GM23248 (cell line): ENCODE results near the gene PLCB4. TPM values are rescaled to one million over a fixed set of nuclear protein-coding genes. Genes with fewer than 3 reads are reported as not detected.

ENCODE experiments used
- DNase-seq: peaks from one replicate; pipeline ENCODE4 v3.0.0-alpha.2; 2015
- H2AFZ ChIP-seq: fragments of 200-600 bp; sonication (generic); 2 replicates; pipeline ENCODE4 v1.6.1; 2016; ENCODE audit warnings: antibody characterized with exemption
- H3F3A ChIP-seq: fragments of 200-600 bp; sonication (generic); 2 replicates; pipeline ENCODE4 v1.6.1; 2016; ENCODE audit warnings: mild to moderate bottlenecking, antibody characterized with exemption, mixed run types; ENCODE audit not compliant: insufficient read depth
- H3K27ac ChIP-seq: fragments of 200-600 bp; sonication (generic); 2 replicates; pipeline ENCODE4 v1.5.1; 2016; ENCODE audit warnings: mild to moderate bottlenecking
- H3K27me3 ChIP-seq: fragments of 200-600 bp; sonication (generic); replicated peaks from 2 replicates; pipeline ENCODE4 v1.6.1; 2016; ENCODE audit warnings: mild to moderate bottlenecking; ENCODE audit not compliant: insufficient read depth
- H3K36me3 ChIP-seq: fragments of 200-600 bp; sonication (generic); 2 replicates; pipeline ENCODE4 v1.6.1; 2016; ENCODE audit warnings: low read depth, mild to moderate bottlenecking
- H3K4me1 ChIP-seq: fragments of 200-600 bp; sonication (generic); 2 replicates; pipeline ENCODE4 v1.6.1; 2016; ENCODE audit warnings: mild to moderate bottlenecking; ENCODE audit not compliant: insufficient read depth
- H3K4me2 ChIP-seq: fragments of 200-600 bp; sonication (generic); one replicate; pipeline ENCODE4 v1.6.1; 2016; ENCODE audit warnings: mild to moderate bottlenecking; ENCODE audit not compliant: unreplicated experiment
- H3K4me3 ChIP-seq: fragments of 200-600 bp; sonication (generic); 2 replicates; pipeline ENCODE4 v1.5.1; 2016; ENCODE audit warnings: mild to moderate bottlenecking
- H3K79me2 ChIP-seq: fragments of 200-600 bp; sonication (generic); 2 replicates; pipeline ENCODE4 v1.6.1; 2016; ENCODE audit warnings: mild to moderate bottlenecking; ENCODE audit not compliant: insufficient read depth
- H3K9ac ChIP-seq: fragments of 200-600 bp; sonication (generic); 2 replicates; pipeline ENCODE4 v1.6.1; 2016; ENCODE audit warnings: mild to moderate bottlenecking
- H3K9me2 ChIP-seq: fragments of 200-600 bp; sonication (generic); 2 replicates; pipeline ENCODE4 v1.6.1; 2016; ENCODE audit warnings: mixed run types, mild to moderate bottlenecking, moderate library complexity; ENCODE audit not compliant: insufficient read depth
- H3K9me3 ChIP-seq: fragments of 200-600 bp; sonication (generic); one replicate; pipeline ENCODE4 v1.6.1; 2017; ENCODE audit warnings: low read depth
- H4K20me1 ChIP-seq: fragments of 200-600 bp; sonication (generic); 2 replicates; pipeline ENCODE4 v1.6.0; 2016; ENCODE audit not compliant: insufficient read depth
- EZH2 ChIP-seq: fragments of 200-600 bp; sonication (generic); IDR thresholded peaks from 2 replicates; pipeline ENCODE4 v1.6.1; 2018; ENCODE audit warnings: antibody characterized with exemption, mild to moderate bottlenecking; ENCODE audit not compliant: insufficient read depth, poor library complexity, severe bottlenecking
- EZH2phosphoT487 ChIP-seq: fragments of 200-600 bp; sonication (generic); IDR thresholded peaks from 2 replicates; pipeline ENCODE4 v1.6.1; 2018; ENCODE audit warnings: antibody characterized with exemption, moderate library complexity, mild to moderate bottlenecking, low read depth; ENCODE audit not compliant: insufficient read depth
- WGBS, 2 experiments: methylation state at CpG; one replicate each; pipeline ENCODE4 v1.1.6; 2015 to 2017; ENCODE audit warnings: low lambda C conversion rate in 2 of 2, low coverage in 1 of 2; ENCODE audit errors: missing lambda C conversion rate in 2 of 2; 5-methylcytosine and 5-hydroxymethylcytosine counted together
- in situ Hi-C: fragments of 300-500 bp; cut with MboI; formaldehyde crosslinking; loops from 2 replicates; pipeline ENCODE4 v1.15.0; 2020
- polyA plus RNA-seq: library from polyadenylated mRNA; unstranded; fragments of >200 nt; fragmentation: Nextera tagmentation; extraction: Ambion mirVana; gene quantifications from 2 replicates; pipeline ENCODE4 v1.2.1, GENCODE V29; 2016
- total RNA-seq: library from RNA; depleted of rRNA; stranded (reverse); fragments of >200 nt; shearing (Covaris generic); gene quantifications from 2 replicates; pipeline ENCODE4 v1.2.3, GENCODE V29; 2014

PLCB4 gene
- total and polyA plus RNA-seq, 2 experiments from 2014 or later, result 5.0 to 9.5 TPM

GRCh38 chr20:9439806-9440205 is 370.9 kb downstream of the PLCB4 start:
- no peak for DNase-seq
- Histone ChIP-seq H3K36me3 (peaks cover 9% of the 10 kb centered on the region), H3K9me3 (no peaks in the 10 kb centered on the region), H3K27ac (no peak overlapping the region), H3K4me3 (no peak overlapping the region), H3K27me3 (no peaks in the 10 kb centered on the region), H3K9ac (no peak overlapping the region), H3K79me2 (no peaks in the 10 kb centered on the region), H3K4me2 (no peak overlapping the region), H3K4me1 (no peaks in the 10 kb centered on the region), H3F3A (no peaks in the 10 kb centered on the region), H2AFZ (no peak overlapping the region), H3K9me2 (no peaks in the 10 kb centered on the region), H4K20me1 (no peaks in the 10 kb centered on the region)
- in situ Hi-C loops, result no loop called here
- TF ChIP-seq EZH2phosphoT487 (no peak), EZH2 (no peak)

GRCh38 chr20:9440892-9441291 is 372.0 kb downstream of the PLCB4 start:
- in situ Hi-C loops, result no loop called here
- Histone ChIP-seq H3K9ac (no peak overlapping the region), H3K27ac (no peak overlapping the region), H3F3A (no peaks in the 10 kb centered on the region), H2AFZ (no peak overlapping the region), H3K9me2 (no peaks in the 10 kb centered on the region), H3K27me3 (no peaks in the 10 kb centered on the region), H4K20me1 (no peaks in the 10 kb centered on the region), H3K36me3 (peaks cover 6% of the 10 kb centered on the region), H3K4me2 (no peak overlapping the region), H3K4me1 (no peaks in the 10 kb centered on the region), H3K4me3 (no peak overlapping the region), H3K9me3 (no peaks in the 10 kb centered on the region), H3K79me2 (no peaks in the 10 kb centered on the region)
- TF ChIP-seq EZH2phosphoT487 (no peak), EZH2 (no peak)
- DNase-seq, result no peak
- WGBS, 2 experiments, result 55 to 57% methylated on average over 3 of the region's 3 CpGs

GRCh38 chr20:9441948-9442347 is 373.1 kb downstream of the PLCB4 start:
- no peak overlapping the region for H3K4me3 ChIP-seq
- TF ChIP-seq EZH2phosphoT487, result no peak
- no peaks in the 10 kb centered on the region for H3K9me3 ChIP-seq
- H3K9ac ChIP-seq, result no peak overlapping the region
- peaks cover 6% of the 10 kb centered on the region; the same call in 1 of the 2 replicates for H3K36me3 ChIP-seq
- H3K27ac ChIP-seq, result no peak overlapping the region
- no peak overlapping the region for H3K4me2 ChIP-seq
- H3K79me2 ChIP-seq, result no peaks in the 10 kb centered on the region
- no peaks in the 10 kb centered on the region for H3K27me3 ChIP-seq
- H3K4me1 ChIP-seq, result no peaks in the 10 kb centered on the region
- in situ Hi-C loops, result no loop called here
- H4K20me1 ChIP-seq, result no peaks in the 10 kb centered on the region
- H3K9me2 ChIP-seq, result no peaks in the 10 kb centered on the region
- no peak for DNase-seq
- 90% methylated on average over 3 of the region's 3 CpGs for WGBS, 2 experiments
- H3F3A ChIP-seq, result no peaks in the 10 kb centered on the region
- no peak overlapping the region for H2AFZ ChIP-seq

- Histone ChIP-seq H3K4me2 (no peak overlapping the region), H3K9ac (no peak overlapping the region)
- in situ Hi-C loops, result no loop called here
Measured at GRCh38 chr20:9442858-9443257, 374.0 kb downstream of the PLCB4 start.

GRCh38 chr20:9444921-9445320 is 376.0 kb downstream of the PLCB4 start:
- in situ Hi-C loops, result no loop called here
- H3F3A ChIP-seq, result no peaks in the 10 kb centered on the region
- no peaks in the 10 kb centered on the region for H3K27me3 ChIP-seq
- H3K27ac ChIP-seq, result no peak overlapping the region
- no peak overlapping the region for H3K4me2 ChIP-seq
- H3K9me2 ChIP-seq, result no peaks in the 10 kb centered on the region
- no peaks in the 10 kb centered on the region for H3K9me3 ChIP-seq
- 52 to 59% methylated on average over 2 of the region's 2 CpGs for WGBS, 2 experiments
- TF ChIP-seq EZH2phosphoT487 (no peak), EZH2 (no peak)
- no peaks in the 10 kb centered on the region for H3K36me3 ChIP-seq
- no peaks in the 10 kb centered on the region for H3K4me1 ChIP-seq
- no peak overlapping the region for H3K9ac ChIP-seq
- no peaks in the 10 kb centered on the region for H4K20me1 ChIP-seq
- no peaks in the 10 kb centered on the region for H3K79me2 ChIP-seq
- H2AFZ ChIP-seq, result no peak overlapping the region
- no peak overlapping the region for H3K4me3 ChIP-seq
- DNase-seq, result no peak

More at GRCh38 chr20:9442858-9443257, 374.0 kb downstream of the PLCB4 start:
- H3K27ac ChIP-seq, result no peak overlapping the region
- peaks cover 6% of the 10 kb centered on the region; the same call in 1 of the 2 replicates for H3K36me3 ChIP-seq
- TF ChIP-seq EZH2phosphoT487 (no peak), EZH2 (no peak)
- H2AFZ ChIP-seq, result no peak overlapping the region
- no peaks in the 10 kb centered on the region for H3K4me1 ChIP-seq
- no peaks in the 10 kb centered on the region for H4K20me1 ChIP-seq
- H3K4me3 ChIP-seq, result no peak overlapping the region
- no peaks in the 10 kb centered on the region for H3K79me2 ChIP-seq
- no peaks in the 10 kb centered on the region for H3K9me2 ChIP-seq
- H3K27me3 ChIP-seq, result no peaks in the 10 kb centered on the region
- H3F3A ChIP-seq, result no peaks in the 10 kb centered on the region
- DNase-seq, result peak; percentile 9
- no peaks in the 10 kb centered on the region for H3K9me3 ChIP-seq
